Panc1 (cell line): ENCODE data around the gene RNASEH2B. TPM values are rescaled to one million over a fixed set of nuclear protein-coding genes. Genes with fewer than 3 reads are reported as not detected.

Experiments
- ATAC-seq: fragments of 200-7000 bp; cut with Tn5 transposase; 2 replicates; pipeline ENCODE4 v1.9.1; 2020; ENCODE audit warnings: mild to moderate bottlenecking, moderate library complexity
- BruUV-seq: library from RNA; stranded (reverse); fragments of 400-500 nt; replicated peaks from 2 replicates; lab custom pipeline; 2021; lab: Mats Ljungman, UMichigan
- CTCF ChIA-PET: fragments of 300-600 bp; sonication (Branson Sonifier 250); formaldehyde crosslinking; loops from one replicate; lab custom pipeline; 2022; ENCODE audit warnings: antibody characterized with exemption; lab: Charles Lee
- POLR2A ChIA-PET: fragments of 300-600 bp; sonication (Branson Sonifier 250); formaldehyde crosslinking; loops from one replicate; lab custom pipeline; 2022; ENCODE audit warnings: antibody characterized with exemption; lab: Charles Lee
- DNase-seq: peaks from one replicate; pipeline ENCODE4 v3.0.0-alpha.2; 2010; ENCODE audit warnings: low read depth, low spot score
- H3K27ac ChIP-seq: 2 replicates; pipeline ENCODE4 v1.5.1; 2011; ENCODE audit warnings: mild to moderate bottlenecking, low read length, inconsistent platforms
- H3K27me3 ChIP-seq: fragments of 200-500 bp; sonication (Bioruptor generic); 2 replicates; pipeline ENCODE4 v1.6.0; 2014; ENCODE audit warnings: low read length, inconsistent platforms; ENCODE audit not compliant: control insufficient read depth, insufficient read depth
- H3K36me3 ChIP-seq: fragments of 200-500 bp; sonication (Bioruptor generic); 2 replicates; pipeline ENCODE4 v1.5.1; 2014; ENCODE audit warnings: inconsistent platforms, mild to moderate bottlenecking, low read length, moderate library complexity; ENCODE audit not compliant: control insufficient read depth, insufficient read depth
- H3K4me1 ChIP-seq: 2 replicates; pipeline ENCODE4 v1.5.1; 2011; ENCODE audit warnings: inconsistent platforms, mild to moderate bottlenecking, low read length, moderate library complexity; ENCODE audit not compliant: control insufficient read depth, insufficient read depth
- H3K4me3 ChIP-seq, 2 experiments: 2 replicates each; pipeline ENCODE4 v1.5.1; 2011 to 2012; ENCODE audit warnings: low read depth in 2 of 2, low read length in 2 of 2, mild to moderate bottlenecking in 2 of 2, inconsistent platforms in 1 of 2, moderate library complexity in 1 of 2
- H3K9me3 ChIP-seq: fragments of 200-500 bp; sonication (Bioruptor generic); 2 replicates; pipeline ENCODE4 v1.5.1; 2014; ENCODE audit warnings: low read depth, mild to moderate bottlenecking, inconsistent platforms, low read length, moderate library complexity; ENCODE audit not compliant: control insufficient read depth, insufficient read depth
- POLR2AphosphoS5 ChIP-seq: IDR thresholded peaks from 2 replicates; pipeline ENCODE4 v1.6.1; 2012; ENCODE audit warnings: mild to moderate bottlenecking, low read depth, low read length, moderate library complexity
- SIN3A ChIP-seq: IDR thresholded peaks from 2 replicates; pipeline ENCODE4 v1.6.1; 2012; ENCODE audit warnings: low read depth, mild to moderate bottlenecking, low read length, moderate library complexity, borderline replicate concordance; ENCODE audit not compliant: insufficient read depth
- TCF7L2 ChIP-seq: IDR thresholded peaks from 2 replicates; pipeline ENCODE4 v1.6.1; 2011; ENCODE audit warnings: mild to moderate bottlenecking, low read depth, low read length, inconsistent platforms
- in situ Hi-C: cut with HindIII; loops from 2 replicates; pipeline ENCODE4 v1.10.0; 2016; ENCODE audit warnings: low sequenced_read_pairs, low pct_unique_long_range_greater_than_20kb
- intact Hi-C: fragments of 100-400 bp; cut with micrococcal nuclease; formaldehyde crosslinking; loops from one replicate; pipeline ENCODE4 v1.10.0; 2022; ENCODE audit not compliant: unreplicated experiment
- total RNA-seq: library from RNA; stranded (reverse); gene quantifications from one replicate; pipeline ENCODE4 v1.2.1, GENCODE V29; 2021; ENCODE audit not compliant: unreplicated experiment
- TF ChIP-seq, protein P1 (sequence below): fragments of 450-650 bp; IDR thresholded peaks from 2 replicates; pipeline ENCODE4 v1.5.1; 2017; ENCODE audit warnings: mild to moderate bottlenecking
- TF ChIP-seq, protein P2 (sequence below), 2 experiments: IDR thresholded peaks; 2 replicates each; pipeline ENCODE4 v1.6.1; 2011 to 2012; ENCODE audit warnings: low read depth in 2 of 2, control low read depth in 1 of 2, low read length in 1 of 2, mild to moderate bottlenecking in 1 of 2, moderate library complexity in 1 of 2; ENCODE audit not compliant: insufficient read depth in 1 of 2

The RNASEH2B gene
- total RNA-seq, 1 experiment from 2014 or later: 37.8 TPM

DNA sequence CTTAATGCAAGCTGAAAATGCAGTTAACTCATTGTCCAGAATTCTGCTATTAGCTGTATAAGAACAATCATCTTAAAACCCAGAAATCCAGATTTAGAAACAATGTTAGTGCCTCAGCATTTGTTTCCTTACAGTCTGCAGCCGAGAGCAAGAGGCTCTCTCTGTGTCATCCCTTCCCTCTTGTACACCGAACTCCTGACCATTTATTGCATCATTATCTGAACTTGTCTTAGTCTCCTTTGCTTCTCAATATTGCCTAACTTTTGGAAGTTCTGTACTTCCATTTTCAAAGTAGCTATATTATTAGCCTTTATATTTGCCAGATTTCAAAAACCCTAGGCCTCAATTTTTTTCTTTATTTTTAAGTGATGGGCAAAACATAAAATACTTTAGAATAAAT lies 27.1 kb downstream of the RNASEH2B start:
- H3K9me3 ChIP-seq: no peaks in the 10 kb centered on the region
- no peaks in the 10 kb centered on the region for H3K27me3 ChIP-seq
- TF ChIP-seq TCF7L2 (no peak), POLR2AphosphoS5 (no peak), SIN3A (no peak)
- TF ChIP-seq, protein P1, sequence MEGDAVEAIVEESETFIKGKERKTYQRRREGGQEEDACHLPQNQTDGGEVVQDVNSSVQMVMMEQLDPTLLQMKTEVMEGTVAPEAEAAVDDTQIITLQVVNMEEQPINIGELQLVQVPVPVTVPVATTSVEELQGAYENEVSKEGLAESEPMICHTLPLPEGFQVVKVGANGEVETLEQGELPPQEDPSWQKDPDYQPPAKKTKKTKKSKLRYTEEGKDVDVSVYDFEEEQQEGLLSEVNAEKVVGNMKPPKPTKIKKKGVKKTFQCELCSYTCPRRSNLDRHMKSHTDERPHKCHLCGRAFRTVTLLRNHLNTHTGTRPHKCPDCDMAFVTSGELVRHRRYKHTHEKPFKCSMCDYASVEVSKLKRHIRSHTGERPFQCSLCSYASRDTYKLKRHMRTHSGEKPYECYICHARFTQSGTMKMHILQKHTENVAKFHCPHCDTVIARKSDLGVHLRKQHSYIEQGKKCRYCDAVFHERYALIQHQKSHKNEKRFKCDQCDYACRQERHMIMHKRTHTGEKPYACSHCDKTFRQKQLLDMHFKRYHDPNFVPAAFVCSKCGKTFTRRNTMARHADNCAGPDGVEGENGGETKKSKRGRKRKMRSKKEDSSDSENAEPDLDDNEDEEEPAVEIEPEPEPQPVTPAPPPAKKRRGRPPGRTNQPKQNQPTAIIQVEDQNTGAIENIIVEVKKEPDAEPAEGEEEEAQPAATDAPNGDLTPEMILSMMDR: no peak
- TF ChIP-seq, protein P2, sequence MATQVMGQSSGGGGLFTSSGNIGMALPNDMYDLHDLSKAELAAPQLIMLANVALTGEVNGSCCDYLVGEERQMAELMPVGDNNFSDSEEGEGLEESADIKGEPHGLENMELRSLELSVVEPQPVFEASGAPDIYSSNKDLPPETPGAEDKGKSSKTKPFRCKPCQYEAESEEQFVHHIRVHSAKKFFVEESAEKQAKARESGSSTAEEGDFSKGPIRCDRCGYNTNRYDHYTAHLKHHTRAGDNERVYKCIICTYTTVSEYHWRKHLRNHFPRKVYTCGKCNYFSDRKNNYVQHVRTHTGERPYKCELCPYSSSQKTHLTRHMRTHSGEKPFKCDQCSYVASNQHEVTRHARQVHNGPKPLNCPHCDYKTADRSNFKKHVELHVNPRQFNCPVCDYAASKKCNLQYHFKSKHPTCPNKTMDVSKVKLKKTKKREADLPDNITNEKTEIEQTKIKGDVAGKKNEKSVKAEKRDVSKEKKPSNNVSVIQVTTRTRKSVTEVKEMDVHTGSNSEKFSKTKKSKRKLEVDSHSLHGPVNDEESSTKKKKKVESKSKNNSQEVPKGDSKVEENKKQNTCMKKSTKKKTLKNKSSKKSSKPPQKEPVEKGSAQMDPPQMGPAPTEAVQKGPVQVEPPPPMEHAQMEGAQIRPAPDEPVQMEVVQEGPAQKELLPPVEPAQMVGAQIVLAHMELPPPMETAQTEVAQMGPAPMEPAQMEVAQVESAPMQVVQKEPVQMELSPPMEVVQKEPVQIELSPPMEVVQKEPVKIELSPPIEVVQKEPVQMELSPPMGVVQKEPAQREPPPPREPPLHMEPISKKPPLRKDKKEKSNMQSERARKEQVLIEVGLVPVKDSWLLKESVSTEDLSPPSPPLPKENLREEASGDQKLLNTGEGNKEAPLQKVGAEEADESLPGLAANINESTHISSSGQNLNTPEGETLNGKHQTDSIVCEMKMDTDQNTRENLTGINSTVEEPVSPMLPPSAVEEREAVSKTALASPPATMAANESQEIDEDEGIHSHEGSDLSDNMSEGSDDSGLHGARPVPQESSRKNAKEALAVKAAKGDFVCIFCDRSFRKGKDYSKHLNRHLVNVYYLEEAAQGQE (IDR thresholded peaks at IDR 0.05; ENCODE audit: insufficient read depth in 1 of 2, low read depth in 2 of 2, low read length in 1 of 2): no peak
- H3K4me1 ChIP-seq: no peaks in the 10 kb centered on the region
- no peak for ATAC-seq
- in situ Hi-C loops (no loop called here), intact Hi-C loops (no loop called here)
- ChIA-PET POLR2A (no interaction called here), CTCF (no interaction called here)
- no peak overlapping the region for H3K27ac ChIP-seq
- BruUV-seq: no TSS peak
- DNase-seq: no peak
- no peak overlapping the region for H3K4me3 ChIP-seq
- no peaks in the 10 kb centered on the region; the same call in 1 of the 2 replicates for H3K36me3 ChIP-seq

DNA sequence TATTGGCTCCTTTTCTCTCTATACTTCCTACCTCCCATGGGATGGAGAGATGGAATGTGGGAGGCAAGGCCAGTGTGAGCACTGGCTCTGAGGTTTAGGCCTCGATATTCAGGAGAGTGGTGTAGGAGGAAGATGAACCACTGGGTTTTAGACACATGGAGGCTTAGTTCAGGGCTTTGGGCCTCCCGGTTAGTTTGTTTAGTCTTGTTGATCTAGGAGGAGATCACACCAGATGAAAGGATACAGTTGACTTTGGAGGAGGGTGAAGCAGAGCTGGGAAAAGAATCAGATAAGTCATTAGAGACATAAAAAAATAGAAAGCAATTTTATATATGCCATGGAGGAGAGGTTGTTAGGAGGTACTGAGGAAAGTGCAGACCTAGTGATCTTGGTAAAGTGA lies 30.9 kb downstream of the RNASEH2B start:
- DNase-seq (no peak), ATAC-seq (no peak)
- CTCF ChIA-PET: no interaction called here
- Histone ChIP-seq H3K36me3 (no peaks in the 10 kb centered on the region; the same call in 1 of the 2 replicates), H3K27me3 (no peaks in the 10 kb centered on the region), H3K27ac (no peak overlapping the region), H3K4me3 (no peak overlapping the region), H3K9me3 (no peaks in the 10 kb centered on the region), H3K4me1 (no peaks in the 10 kb centered on the region)
- POLR2A ChIA-PET: no interaction called here
- TF ChIP-seq POLR2AphosphoS5 (no peak), SIN3A (no peak), TCF7L2 (no peak)
- TF ChIP-seq, protein P1: no peak
- TF ChIP-seq, protein P2 (IDR thresholded peaks at IDR 0.05; ENCODE audit: insufficient read depth in 1 of 2, low read depth in 2 of 2, low read length in 1 of 2): no peak
- in situ Hi-C loops: no loop called here
- intact Hi-C loops: no loop called here
- BruUV-seq: no TSS peak
